Mesendoderm (in vitro differentiated cells): Measurements from ENCODE around the gene DGCR2.

Source experiments
- DNase-seq: peaks from one replicate; pipeline ENCODE4 v3.0.0; 2013
- H2AK5ac ChIP-seq: 2 replicates; pipeline ENCODE4 v1.6.1; 2013; ENCODE audit warnings: low read length, inconsistent platforms
- H2BK120ac ChIP-seq: 2 replicates; pipeline ENCODE4 v1.6.1; 2013; ENCODE audit warnings: low read depth, mild to moderate bottlenecking, low read length, moderate library complexity, mixed read lengths
- H2BK15ac ChIP-seq: replicated peaks from 2 replicates; pipeline ENCODE4 v1.6.1; 2013; ENCODE audit warnings: low read depth, mild to moderate bottlenecking, moderate library complexity
- H2BK5ac ChIP-seq: 2 replicates; pipeline ENCODE4 v1.6.1; 2013; ENCODE audit warnings: low read length, inconsistent platforms
- H3K18ac ChIP-seq: 2 replicates; pipeline ENCODE4 v1.6.1; 2013; ENCODE audit warnings: mild to moderate bottlenecking, low read length, mixed read lengths
- H3K23ac ChIP-seq: one replicate; pipeline ENCODE4 v1.6.1; 2013; ENCODE audit warnings: low read length
- H3K27ac ChIP-seq: 2 replicates; pipeline ENCODE4 v1.5.1; 2013; ENCODE audit warnings: low read depth, mild to moderate bottlenecking, inconsistent platforms, low read length, moderate library complexity
- H3K27me3 ChIP-seq: 2 replicates; pipeline ENCODE4 v1.6.1; 2013; ENCODE audit warnings: low read length, control low read depth, mild to moderate bottlenecking, inconsistent platforms; ENCODE audit not compliant: insufficient read depth, poor library complexity
- H3K36me3 ChIP-seq: 2 replicates; pipeline ENCODE4 v1.6.1; 2013; ENCODE audit warnings: low read length, inconsistent platforms; ENCODE audit not compliant: control insufficient read depth, insufficient read depth
- H3K4ac ChIP-seq: one replicate; pipeline ENCODE4 v1.6.1; 2013; ENCODE audit warnings: low read depth, mild to moderate bottlenecking, low read length, moderate library complexity
- H3K4me1 ChIP-seq: 2 replicates; pipeline ENCODE4 v1.6.1; 2013; ENCODE audit warnings: low read depth, low read length, inconsistent platforms; ENCODE audit not compliant: control insufficient read depth
- H3K4me2 ChIP-seq: 2 replicates; pipeline ENCODE4 v1.6.1; 2013; ENCODE audit warnings: low read length
- H3K4me3 ChIP-seq: 2 replicates; pipeline ENCODE4 v1.5.1; 2013; ENCODE audit warnings: mild to moderate bottlenecking, low read length
- H3K56ac ChIP-seq: one replicate; pipeline ENCODE4 v1.6.1; 2013; ENCODE audit warnings: low read length
- H3K79me1 ChIP-seq: 2 replicates; pipeline ENCODE4 v1.6.1; 2013; ENCODE audit warnings: low read length, inconsistent platforms
- H3K79me2 ChIP-seq: 2 replicates; pipeline ENCODE4 v1.6.1; 2013; ENCODE audit warnings: mild to moderate bottlenecking, low read length; ENCODE audit not compliant: control insufficient read depth, insufficient read depth
- H3K9ac ChIP-seq: 2 replicates; pipeline ENCODE4 v1.6.1; 2013; ENCODE audit warnings: low read length, inconsistent platforms
- H4K5ac ChIP-seq: one replicate; pipeline ENCODE4 v1.6.1; 2013; ENCODE audit warnings: low read length
- H4K8ac ChIP-seq: one replicate; pipeline ENCODE4 v1.6.1; 2013; ENCODE audit warnings: low read depth, mild to moderate bottlenecking, control low read depth, low read length, moderate library complexity
- WGBS: extraction: QIAGEN DNeasy Blood & Tissue Kit; methylation state at CpG from one replicate; pipeline ENCODE4 v1.1.7; 2013; ENCODE audit warnings: low lambda C conversion rate, missing lambda C conversion rate; ENCODE audit not compliant: insufficient coverage; ENCODE audit errors: extremely low coverage; 5-methylcytosine and 5-hydroxymethylcytosine counted together

Gene DGCR2

DNA sequence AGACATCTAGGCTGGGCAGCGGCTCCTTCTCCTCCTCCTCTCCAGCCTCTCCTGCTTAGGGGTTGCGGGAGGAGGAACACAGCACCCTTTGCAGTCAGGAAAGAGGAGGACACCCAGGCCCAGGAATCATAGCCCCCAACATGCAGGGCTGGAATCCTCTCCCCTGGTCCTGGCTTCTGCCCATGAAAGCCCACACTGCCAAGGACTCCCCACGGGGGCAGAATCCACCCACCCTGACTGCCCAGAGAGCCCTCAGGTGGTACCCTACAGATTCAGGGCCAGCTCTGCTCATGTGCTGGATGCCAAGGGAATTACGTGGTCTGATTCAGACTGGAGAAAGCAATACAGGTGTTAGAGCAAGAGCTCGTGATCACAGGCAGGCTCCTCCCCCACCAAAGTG, 17.8 kb upstream of the DGCR2 start:
- Histone ChIP-seq H4K5ac (no peak overlapping the region), H3K4me1 (no peaks in the 10 kb centered on the region), H3K56ac (no peak overlapping the region), H3K79me1 (peaks cover 9% of the 10 kb centered on the region), H3K23ac (no peak overlapping the region), H2BK5ac (no peak overlapping the region), H3K4me3 (no peak overlapping the region), H3K36me3 (peaks cover 4% of the 10 kb centered on the region), H3K27me3 (no peaks in the 10 kb centered on the region), H3K18ac (no peak overlapping the region), H2AK5ac (no peak overlapping the region), H3K4me2 (no peak overlapping the region), H4K8ac (no peak overlapping the region), H3K9ac (no peak overlapping the region), H3K27ac (no peak overlapping the region), H2BK15ac (no peak overlapping the region), H3K4ac (no peak overlapping the region), H3K79me2 (peaks cover 10% of the 10 kb centered on the region), H2BK120ac (no peak overlapping the region)
- DNase-seq = no peak
- WGBS = no CpG with 5 or more reads among the region's 5 CpGs

DNA sequence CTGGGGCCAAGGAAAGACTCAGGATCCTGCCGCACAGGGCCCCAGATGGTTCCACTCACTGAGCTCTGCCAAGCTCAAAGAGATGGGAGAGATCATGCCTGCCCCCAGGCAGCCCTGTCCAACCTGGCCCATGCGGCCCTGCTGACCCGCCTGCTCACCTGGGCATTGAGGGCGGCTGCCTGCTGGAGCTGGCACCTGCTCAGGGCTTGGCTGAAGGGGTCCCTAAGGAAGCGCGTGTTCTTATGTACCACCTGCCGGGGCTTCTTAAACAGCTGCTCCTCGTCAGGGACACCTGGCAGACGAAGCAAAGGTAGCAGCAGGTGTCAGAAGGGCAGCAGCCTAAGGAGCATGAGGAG, 16.8 kb upstream of the DGCR2 start:
- peaks cover 6% of the 10 kb centered on the region for H3K79me1 ChIP-seq
- peaks cover 6% of the 10 kb centered on the region for H3K79me2 ChIP-seq
- H3K9ac ChIP-seq = no peak overlapping the region
- H4K5ac ChIP-seq = no peak overlapping the region
- no peak overlapping the region for H2BK120ac ChIP-seq
- WGBS = no CpG with 5 or more reads among the region's 9 CpGs
- no peak overlapping the region for H3K4me3 ChIP-seq
- H3K23ac ChIP-seq = no peak overlapping the region
- no peak overlapping the region for H2AK5ac ChIP-seq
- no peak overlapping the region for H3K4ac ChIP-seq
- H3K36me3 ChIP-seq = peaks cover 4% of the 10 kb centered on the region
- no peak overlapping the region for H3K4me2 ChIP-seq
- no peak overlapping the region for H2BK5ac ChIP-seq
- H3K18ac ChIP-seq = no peak overlapping the region
- H2BK15ac ChIP-seq = no peak overlapping the region
- H4K8ac ChIP-seq = no peak overlapping the region
- no peak for DNase-seq
- no peak overlapping the region for H3K27ac ChIP-seq
- no peaks in the 10 kb centered on the region for H3K4me1 ChIP-seq
- no peak overlapping the region for H3K56ac ChIP-seq
- no peaks in the 10 kb centered on the region for H3K27me3 ChIP-seq

DNA sequence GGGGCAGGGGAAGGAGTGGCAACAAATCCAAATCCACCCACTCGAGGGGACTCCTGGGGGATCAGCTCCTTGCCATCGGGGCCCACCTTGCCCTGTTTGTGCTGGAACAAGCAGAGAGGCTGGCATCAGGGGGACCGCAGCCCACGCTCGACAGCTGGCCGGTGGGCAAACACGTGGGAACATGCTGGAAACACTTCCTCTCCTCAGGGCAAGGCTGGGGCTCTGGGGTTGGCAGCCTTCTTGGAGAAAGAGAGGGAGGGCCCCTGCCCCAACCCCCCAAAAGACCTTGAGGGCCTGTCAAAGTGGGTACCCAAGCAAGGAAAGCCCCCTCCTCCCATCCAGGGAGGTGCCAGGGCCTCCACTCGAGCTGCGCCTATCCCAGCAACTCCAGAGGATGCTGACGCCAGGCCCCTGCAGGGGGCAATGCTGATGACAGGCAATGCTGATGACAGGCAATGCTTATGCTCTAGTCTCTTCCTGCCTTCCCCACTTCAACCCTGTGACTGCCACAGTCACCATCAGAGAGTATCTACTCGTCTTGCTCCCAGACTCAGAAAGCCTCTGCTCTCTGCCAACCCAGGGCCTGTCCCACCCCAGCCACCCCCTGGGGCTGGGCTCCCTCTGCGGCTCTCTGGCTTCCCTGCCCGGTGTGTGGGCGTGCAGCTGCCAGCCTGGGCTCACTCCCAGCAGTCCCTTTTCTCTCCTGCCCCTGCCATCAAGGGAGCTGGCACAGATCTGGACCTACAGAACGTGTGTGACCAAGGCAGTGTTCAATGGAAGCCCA, 16.2 kb upstream of the DGCR2 start:
- Histone ChIP-seq H2BK15ac (no peak overlapping the region), H2BK120ac (no peak overlapping the region), H3K56ac (no peak overlapping the region), H3K18ac (no peak overlapping the region), H4K5ac (no peak overlapping the region), H3K27ac (no peak overlapping the region), H3K27me3 (no peaks in the 10 kb centered on the region), H2AK5ac (no peak overlapping the region), H3K4me3 (no peak overlapping the region), H3K79me1 (peaks cover 3% of the 10 kb centered on the region), H3K4me2 (no peak overlapping the region), H3K9ac (no peak overlapping the region), H3K36me3 (peaks cover 5% of the 10 kb centered on the region), H2BK5ac (no peak overlapping the region), H4K8ac (no peak overlapping the region), H3K23ac (no peak overlapping the region), H3K4ac (no peak overlapping the region), H3K4me1 (no peaks in the 10 kb centered on the region), H3K79me2 (peaks cover 2% of the 10 kb centered on the region)
- WGBS = no CpG with 5 or more reads among the region's 15 CpGs
- no peak for DNase-seq

DNA sequence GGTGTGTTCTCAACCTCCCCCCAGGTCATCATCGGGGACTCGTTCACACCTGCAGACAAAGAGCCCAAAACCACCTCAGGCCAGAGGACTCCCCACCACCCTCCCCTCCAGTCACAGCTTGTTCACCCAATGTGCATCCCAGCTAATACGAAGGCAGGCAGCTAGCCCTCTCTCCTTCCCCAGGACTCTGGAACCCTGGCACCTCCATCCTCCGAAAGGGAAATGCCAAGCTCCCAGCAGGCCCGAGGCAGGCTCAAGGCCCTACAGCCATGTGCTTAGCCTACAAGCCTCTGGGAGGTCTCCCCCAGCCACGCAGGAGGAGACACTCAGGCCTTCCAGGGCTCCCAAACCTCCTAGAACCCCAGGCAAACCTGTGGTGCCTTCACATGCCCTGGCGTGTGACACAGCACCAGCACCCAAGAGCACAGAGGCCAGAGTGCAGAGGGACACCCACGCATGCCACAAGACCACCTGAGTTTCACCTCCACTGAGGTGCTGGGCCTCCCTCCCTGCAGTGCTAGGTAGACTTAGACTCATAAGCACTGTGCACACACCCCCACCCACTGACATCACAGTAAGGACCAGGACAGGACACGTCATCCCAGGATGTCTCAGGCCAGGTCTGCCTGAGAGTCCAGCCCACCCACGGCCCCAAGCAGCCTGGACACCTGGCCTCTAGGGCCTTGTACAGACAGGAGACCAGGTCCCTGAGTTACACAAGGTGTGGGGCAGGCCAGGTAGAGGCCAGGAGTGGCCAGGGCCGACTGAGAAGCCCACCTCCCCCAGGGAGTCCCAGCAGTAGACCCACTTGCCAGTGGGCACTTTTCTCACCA, 15.4 kb upstream of the DGCR2 start:
- H3K27ac ChIP-seq = no peak overlapping the region
- H3K36me3 ChIP-seq = peaks cover 5% of the 10 kb centered on the region
- H3K27me3 ChIP-seq = no peaks in the 10 kb centered on the region
- no peak overlapping the region for H2AK5ac ChIP-seq
- no peak overlapping the region for H2BK5ac ChIP-seq
- H3K4ac ChIP-seq = no peak overlapping the region
- no peak overlapping the region for H3K4me2 ChIP-seq
- H3K4me1 ChIP-seq = no peaks in the 10 kb centered on the region
- no peak overlapping the region for H3K23ac ChIP-seq
- WGBS = no CpG with 5 or more reads among the region's 11 CpGs
- no peak overlapping the region for H3K56ac ChIP-seq
- H4K8ac ChIP-seq = no peak overlapping the region
- no peak overlapping the region for H4K5ac ChIP-seq
- H2BK15ac ChIP-seq = no peak overlapping the region
- H2BK120ac ChIP-seq = no peak overlapping the region
- no peaks in the 10 kb centered on the region for H3K79me2 ChIP-seq
- no peak overlapping the region for H3K4me3 ChIP-seq
- no peaks in the 10 kb centered on the region for H3K79me1 ChIP-seq
- H3K9ac ChIP-seq = no peak overlapping the region
- H3K18ac ChIP-seq = no peak overlapping the region
- DNase-seq = no peak

DNA sequence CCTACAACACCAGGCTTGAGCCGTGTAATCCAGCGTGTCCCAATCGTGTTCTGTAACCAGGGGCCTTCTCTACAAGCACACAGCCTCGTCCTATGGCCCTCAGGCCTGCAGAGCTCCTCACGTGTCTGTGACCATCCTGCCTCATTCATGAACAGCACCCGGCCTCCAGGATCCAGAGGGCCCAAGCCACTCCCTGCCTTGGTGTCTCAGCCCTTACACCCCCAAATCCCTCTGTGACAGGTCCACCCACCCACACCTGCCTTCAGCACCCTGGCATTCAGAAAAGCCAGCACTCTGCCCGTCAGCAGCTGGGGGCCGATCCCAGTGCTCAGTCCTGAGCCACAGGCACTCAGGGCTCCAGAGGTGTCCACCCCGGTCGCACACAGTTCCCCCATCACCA, 14.7 kb upstream of the DGCR2 start:
- H2BK5ac ChIP-seq = no peak overlapping the region
- no peak overlapping the region for H2BK15ac ChIP-seq
- no peak overlapping the region for H3K56ac ChIP-seq
- WGBS = no CpG with 5 or more reads among the region's 10 CpGs
- H3K79me2 ChIP-seq = no peaks in the 10 kb centered on the region
- H3K4me1 ChIP-seq = no peaks in the 10 kb centered on the region
- DNase-seq = no peak
- H3K4me3 ChIP-seq = no peak overlapping the region
- H2BK120ac ChIP-seq = no peak overlapping the region
- H3K4ac ChIP-seq = no peak overlapping the region
- H3K27me3 ChIP-seq = no peaks in the 10 kb centered on the region
- H3K23ac ChIP-seq = no peak overlapping the region
- H3K79me1 ChIP-seq = no peaks in the 10 kb centered on the region
- H3K36me3 ChIP-seq = peaks cover 5% of the 10 kb centered on the region
- H2AK5ac ChIP-seq = no peak overlapping the region
- no peak overlapping the region for H3K18ac ChIP-seq
- no peak overlapping the region for H3K9ac ChIP-seq
- H4K8ac ChIP-seq = no peak overlapping the region
- H3K27ac ChIP-seq = no peak overlapping the region
- H3K4me2 ChIP-seq = no peak overlapping the region
- H4K5ac ChIP-seq = no peak overlapping the region
